H9 (cell line): ENCODE data around the gene VWDE. TPM values are rescaled to one million over a fixed set of nuclear protein-coding genes. Genes with fewer than 3 reads are reported as not detected.

Experiments used
- DNase-seq: peaks from one replicate; pipeline ENCODE4 v3.0.0-alpha.2; 2017
- H2AFZ ChIP-seq: one replicate; pipeline ENCODE4 v1.6.1; 2013; ENCODE audit warnings: mild to moderate bottlenecking, low read length, control low read depth, moderate library complexity
- H2AK5ac ChIP-seq: 2 replicates; pipeline ENCODE4 v1.6.1; 2013; ENCODE audit warnings: low read length, control low read depth, mixed read lengths; ENCODE audit not compliant: insufficient read length
- H2BK120ac ChIP-seq: one replicate; pipeline ENCODE4 v1.6.1; 2013; ENCODE audit warnings: low read depth, mild to moderate bottlenecking, low read length, control low read depth, inconsistent platforms; ENCODE audit not compliant: poor library complexity, severe bottlenecking
- H2BK12ac ChIP-seq: 2 replicates; pipeline ENCODE4 v1.6.1; 2013; ENCODE audit warnings: low read length, control low read depth, mixed read lengths, low read depth; ENCODE audit not compliant: insufficient read length
- H2BK15ac ChIP-seq: 2 replicates; pipeline ENCODE4 v1.6.1; 2013; ENCODE audit warnings: low read depth, low read length, control low read depth
- H2BK20ac ChIP-seq: one replicate; pipeline ENCODE4 v1.6.1; 2013; ENCODE audit warnings: low read depth, mild to moderate bottlenecking, low read length, control low read depth, inconsistent platforms; ENCODE audit not compliant: poor library complexity, severe bottlenecking
- H2BK5ac ChIP-seq: 2 replicates; pipeline ENCODE4 v1.6.1; 2013; ENCODE audit warnings: low read length, control low read depth, mixed read lengths; ENCODE audit not compliant: insufficient read length
- H3K14ac ChIP-seq: 2 replicates; pipeline ENCODE4 v1.6.1; 2013; ENCODE audit warnings: low read length, control low read depth; ENCODE audit not compliant: insufficient read depth
- H3K18ac ChIP-seq: 2 replicates; pipeline ENCODE4 v1.6.1; 2013; ENCODE audit warnings: low read depth, mild to moderate bottlenecking, mixed read lengths, low read length, control low read depth; ENCODE audit not compliant: insufficient read length
- H3K23ac ChIP-seq: 2 replicates; pipeline ENCODE4 v1.6.1; 2013; ENCODE audit warnings: low read length, control low read depth, mixed read lengths, low read depth; ENCODE audit not compliant: insufficient read length
- H3K23me2 ChIP-seq: 2 replicates; pipeline ENCODE4 v1.6.1; 2013; ENCODE audit warnings: low read depth, mild to moderate bottlenecking, mixed read lengths, low read length, control low read depth; ENCODE audit not compliant: insufficient read length, poor library complexity, severe bottlenecking
- H3K27ac ChIP-seq: 2 replicates; pipeline ENCODE4 v1.5.1; 2013; ENCODE audit warnings: low read length, control low read depth, mixed read lengths, low read depth; ENCODE audit not compliant: insufficient read length
- H3K27me3 ChIP-seq: 2 replicates; pipeline ENCODE4 v1.6.1; 2013; ENCODE audit warnings: low read length, control low read depth, inconsistent platforms; ENCODE audit not compliant: insufficient read depth
- H3K4ac ChIP-seq: 2 replicates; pipeline ENCODE4 v1.6.1; 2013; ENCODE audit warnings: low read depth, mild to moderate bottlenecking, control low read depth, inconsistent platforms, low read length, moderate library complexity
- H3K4me1 ChIP-seq: 2 replicates; pipeline ENCODE4 v1.6.1; 2013; ENCODE audit warnings: low read length, control low read depth, inconsistent platforms; ENCODE audit not compliant: insufficient read depth
- H3K4me2 ChIP-seq: 2 replicates; pipeline ENCODE4 v1.6.1; 2013; ENCODE audit warnings: low read length, control low read depth, mixed read lengths; ENCODE audit not compliant: insufficient read length, insufficient read depth
- H3K56ac ChIP-seq: 2 replicates; pipeline ENCODE4 v1.6.1; 2013; ENCODE audit warnings: low read depth, mild to moderate bottlenecking, mixed read lengths, low read length, control low read depth; ENCODE audit not compliant: insufficient read length
- H3K79me1 ChIP-seq: 2 replicates; pipeline ENCODE4 v1.6.1; 2013; ENCODE audit warnings: low read depth, mild to moderate bottlenecking, moderate library complexity, low read length, control low read depth, inconsistent platforms; ENCODE audit not compliant: insufficient read depth, poor library complexity, severe bottlenecking
- H3K79me2 ChIP-seq: 2 replicates; pipeline ENCODE4 v1.6.1; 2013; ENCODE audit warnings: low read length, control low read depth, inconsistent platforms; ENCODE audit not compliant: insufficient read depth
- H3K9ac ChIP-seq: 2 replicates; pipeline ENCODE4 v1.6.1; 2013; ENCODE audit warnings: low read length, control low read depth, mixed read lengths; ENCODE audit not compliant: insufficient read length; ENCODE audit errors: extremely low read depth
- H3K9me3 ChIP-seq: one replicate; pipeline ENCODE4 v1.6.1; 2013; ENCODE audit warnings: low read depth, low read length, inconsistent platforms; ENCODE audit not compliant: control insufficient read depth
- H3T11ph ChIP-seq: one replicate; pipeline ENCODE4 v1.6.1; 2013; ENCODE audit warnings: mild to moderate bottlenecking, low read length, control low read depth, inconsistent platforms
- H4K20me1 ChIP-seq: one replicate; pipeline ENCODE4 v1.6.1; 2013; ENCODE audit not compliant: control insufficient read depth, insufficient read length, insufficient read depth
- H4K5ac ChIP-seq: 2 replicates; pipeline ENCODE4 v1.6.1; 2013; ENCODE audit warnings: low read depth, mild to moderate bottlenecking, mixed read lengths, low read length, control low read depth; ENCODE audit not compliant: insufficient read length
- H4K8ac ChIP-seq: replicated peaks from 2 replicates; pipeline ENCODE4 v1.6.1; 2013; ENCODE audit warnings: low read length, control low read depth, mixed read lengths, low read depth; ENCODE audit not compliant: insufficient read length
- H4K91ac ChIP-seq: 2 replicates; pipeline ENCODE4 v1.6.1; 2013; ENCODE audit warnings: low read depth, mild to moderate bottlenecking, moderate library complexity, mixed read lengths, low read length, control low read depth; ENCODE audit not compliant: insufficient read length
- H3K27ac Mint-ChIP-seq, 3 experiments: 2 replicates in 2 of 3; 3 replicates in 1 of 3; pipeline ENCODE4 v1.8.0; 2020 to 2021; ENCODE audit warnings: mixed read lengths in 3 of 3, mild to moderate bottlenecking in 1 of 3, moderate library complexity in 1 of 3
- H3K27me3 Mint-ChIP-seq: 2 replicates; pipeline ENCODE4 v1.8.0; 2021; ENCODE audit warnings: low read depth, mild to moderate bottlenecking, moderate library complexity, mixed read lengths
- H3K36me3 Mint-ChIP-seq, 3 experiments: 2 replicates in 2 of 3; 3 replicates in 1 of 3; pipeline ENCODE4 v1.8.0; 2020 to 2021; ENCODE audit warnings: low read depth in 3 of 3, mixed read lengths in 3 of 3; ENCODE audit not compliant: insufficient read depth in 1 of 3
- H3K4me1 Mint-ChIP-seq, 2 experiments: 2 replicates each; pipeline ENCODE4 v1.8.0; 2020; ENCODE audit warnings: mixed read lengths in 2 of 2
- H3K4me3 Mint-ChIP-seq, 2 experiments: 2 replicates in 1 of 2; 3 replicates in 1 of 2; pipeline ENCODE4 v1.8.0; 2020 to 2021; ENCODE audit warnings: mild to moderate bottlenecking in 2 of 2, mixed read lengths in 2 of 2, moderate library complexity in 1 of 2
- H3K9me3 Mint-ChIP-seq, 2 experiments: 2 replicates in 1 of 2; 3 replicates in 1 of 2; pipeline ENCODE4 v1.8.0; 2020; ENCODE audit warnings: mild to moderate bottlenecking in 2 of 2, mixed read lengths in 2 of 2, moderate library complexity in 1 of 2
- CTCF ChIP-seq: fragments of 200-600 bp; sonication (generic); conservative IDR thresholded peaks from 3 replicates; pipeline ENCODE4 v1.8.0; 2021; ENCODE audit warnings: antibody characterized with exemption, mild to moderate bottlenecking
- WGBS: extraction: QIAGEN DNeasy Blood & Tissue Kit; methylation state at CpG from one replicate; pipeline ENCODE4 v1.1.7; 2013; ENCODE audit warnings: missing lambda C conversion rate, low lambda C conversion rate, mixed read lengths; ENCODE audit not compliant: insufficient read length; ENCODE audit errors: extremely low coverage; 5-methylcytosine and 5-hydroxymethylcytosine counted together
- total RNA-seq: library from RNA; stranded (reverse); gene quantifications from 2 replicates; pipeline ENCODE4 v1.2.1, GENCODE V29; 2021

The VWDE gene
- total RNA-seq, 1 experiment from 2014 or later: 18.1 TPM

- Histone ChIP-seq H4K5ac (no peak overlapping the region), H2BK5ac (no peak overlapping the region), H2BK20ac (no peak overlapping the region), H3K79me2 (peaks cover 5% of the 10 kb centered on the region; the same call in 1 of the 2 replicates), H3K4me2 (no peak overlapping the region), H2AK5ac (no peak overlapping the region), H3K79me1 (peaks cover 2% of the 10 kb centered on the region), H3K9ac (no peak overlapping the region), H2BK12ac (no peak overlapping the region), H3K4me1 (no peaks in the 10 kb centered on the region; the same call in 1 of the 2 replicates), H3K4ac (no peak overlapping the region), H2BK120ac (no peak overlapping the region), H3K56ac (no peak overlapping the region), H3K18ac (no peak overlapping the region), H3K27me3 (no peaks in the 10 kb centered on the region), H3K14ac (no peak overlapping the region), H3T11ph (no peak overlapping the region), H2BK15ac (no peak overlapping the region), H4K20me1 (no peaks in the 10 kb centered on the region), H2AFZ (no peak overlapping the region), H3K27ac (no peak overlapping the region), H3K23me2 (no peaks in the 10 kb centered on the region), H3K9me3 (no peaks in the 10 kb centered on the region), H4K91ac (no peak overlapping the region), H3K23ac (no peak overlapping the region), H4K8ac (no peak overlapping the region)
- WGBS: no CpG with 5 or more reads among the region's 5 CpGs
- Mint-ChIP-seq H3K4me3 (no peak overlapping the region), H3K4me1 (peaks cover 24 to 34% of the 10 kb centered on the region in 2 experiments), H3K9me3 (peaks cover 0 to 2% of the 10 kb centered on the region in 2 experiments; a peak in 2 of 5 replicates), H3K36me3 (peaks cover 5 to 22% (median 16%) of the 10 kb centered on the region in 3 experiments; a peak in 5 of 7 replicates), H3K27me3 (no peaks in the 10 kb centered on the region), H3K27ac (peak overlapping the region in 1 of 3 experiments; percentile 69; a peak in 3 of 7 replicates)
- no peak for TF ChIP-seq CTCF
- no peak for DNase-seq
These were observed 11.6 kb downstream of the VWDE start for GRCh38 chr7:12391922-12392615.
